ENCODE data around the gene DIP2B.
A peak's percentile ranks its signal among the peaks of the same experiment; 100 is the strongest.
"Not testable (repeated sequence)": the region's sequence is repeated elsewhere in the genome, so short reads cannot be mapped to it uniquely, and the experiment has no call there.

Gene DIP2B

DNA sequence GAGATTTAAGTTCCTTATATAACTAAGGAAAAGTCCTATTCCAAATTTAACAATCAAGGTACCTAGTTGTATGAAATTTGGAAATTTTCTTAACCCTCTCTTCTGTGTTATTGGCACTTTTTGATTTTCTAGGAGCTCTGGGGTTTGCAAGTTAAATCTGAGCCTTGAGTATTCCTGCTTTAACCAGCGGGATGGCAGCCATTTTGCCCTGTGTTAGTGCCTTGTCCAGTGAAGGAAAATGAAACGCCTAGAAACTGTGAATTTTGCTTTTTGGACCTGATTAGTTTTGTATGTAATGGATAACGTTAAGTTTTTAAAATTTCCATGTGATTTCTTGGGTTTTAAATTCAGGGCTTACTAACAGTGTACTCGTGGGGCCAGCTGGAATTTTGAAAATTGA lies 45.1 kb downstream of the DIP2B start:
- no peak overlapping the region for H3K4me3 ChIP-seq (ENCODE audit: control insufficient read depth, low read depth, low read length)
- no peak for DNase-seq (ENCODE audit: low read depth)
- no peak for TF ChIP-seq CTCF (conservative IDR thresholded peaks at IDR 0.05; ENCODE audit: control insufficient read depth, insufficient read depth, low read depth, low read length)

GRCh38 chr12:50550530-50551223 lies 45.9 kb downstream of the DIP2B start:
- no peak overlapping the region for H3K4me3 ChIP-seq (ENCODE audit: control insufficient read depth, low read depth, low read length)
- no peak for TF ChIP-seq CTCF (conservative IDR thresholded peaks at IDR 0.05; ENCODE audit: control insufficient read depth, insufficient read depth, low read depth, low read length)
- peak; percentile 65 for DNase-seq (ENCODE audit: low read depth)

- no peak for TF ChIP-seq CTCF (conservative IDR thresholded peaks at IDR 0.05; ENCODE audit: control insufficient read depth, insufficient read depth, low read depth, low read length)
- DNase-seq (ENCODE audit: low read depth) = no peak
- H3K4me3 ChIP-seq (ENCODE audit: control insufficient read depth, low read depth, low read length) = no peak overlapping the region
Observed at GRCh38 chr12:50551866-50552265, 47.1 kb downstream of the DIP2B start.

- no peak for TF ChIP-seq CTCF (conservative IDR thresholded peaks at IDR 0.05; ENCODE audit: control insufficient read depth, insufficient read depth, low read depth, low read length)
- DNase-seq (ENCODE audit: low read depth) = no peak
- no peak overlapping the region for H3K4me3 ChIP-seq (ENCODE audit: control insufficient read depth, low read depth, low read length)
Observed at GRCh38 chr12:50554651-50555050, 49.9 kb downstream of the DIP2B start.

DNA sequence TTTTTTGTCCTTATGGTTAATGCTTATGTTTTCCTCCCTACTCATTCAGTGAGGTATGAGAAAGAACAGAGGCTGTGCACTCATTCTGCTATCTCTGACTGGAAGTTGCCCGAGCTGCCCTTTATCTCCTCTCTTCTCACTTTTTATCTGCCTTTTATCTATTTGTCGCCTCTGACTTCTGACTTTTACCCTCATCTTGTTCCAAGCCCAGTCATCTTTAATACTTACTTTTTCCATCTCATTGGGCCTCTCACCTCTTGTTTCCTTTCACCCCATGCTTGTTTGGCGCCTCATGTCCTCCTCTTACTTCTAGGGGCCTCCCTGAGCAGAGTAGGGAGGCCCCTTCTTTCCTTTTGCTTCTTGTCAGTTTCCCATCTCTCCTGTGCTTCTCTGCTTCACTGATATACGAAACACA lies 50.7 kb downstream of the DIP2B start:
- H3K4me3 ChIP-seq (ENCODE audit: control insufficient read depth, low read depth, low read length) = no peak overlapping the region
- TF ChIP-seq CTCF (conservative IDR thresholded peaks at IDR 0.05; ENCODE audit: control insufficient read depth, insufficient read depth, low read depth, low read length) = no peak
- no peak for DNase-seq (ENCODE audit: low read depth)

GRCh38 chr12:50556273-50556672 lies 51.5 kb downstream of the DIP2B start:
- no peak overlapping the region for H3K4me3 ChIP-seq (ENCODE audit: control insufficient read depth, low read depth, low read length)
- TF ChIP-seq CTCF (conservative IDR thresholded peaks at IDR 0.05; ENCODE audit: control insufficient read depth, insufficient read depth, low read depth, low read length) = no peak
- no peak for DNase-seq (ENCODE audit: low read depth)

GRCh38 chr12:50556796-50557195 lies 52.0 kb downstream of the DIP2B start:
- DNase-seq (ENCODE audit: low read depth) = peak; percentile 68

More at GRCh38 chr12:50556796-50557195, 52.0 kb downstream of the DIP2B start:
- H3K4me3 ChIP-seq (ENCODE audit: control insufficient read depth, low read depth, low read length) = not testable (repeated sequence)

All from fibroblast of mammary gland (primary cell).